D341Med (cell line): ENCODE data around the gene SEC24B.

Experiments
- DNase-seq: peaks from one replicate; pipeline ENCODE4 v3.0.0; 2012; ENCODE audit warnings: low spot score

The SEC24B gene

GRCh38 chr4:109433205-109434006 lies at the start of gene SEC24B:
TSS of gene SEC24B (plus strand) at chr4:109433815. CDS start at chr4:109433870, 55 bp downstream.
- peak; percentile 91 for DNase-seq

GRCh38 chr4:109383823-109384222 lies 49.8 kb upstream of the SEC24B start:
- DNase-seq: no peak

- DNase-seq: no peak
Observed at GRCh38 chr4:109385260-109385659, 48.4 kb upstream of the SEC24B start.

GRCh38 chr4:109389369-109390114 lies 44.1 kb upstream of the SEC24B start:
- no peak for DNase-seq

GRCh38 chr4:109390115-109390768 lies 43.4 kb upstream of the SEC24B start:
- DNase-seq: no peak

GRCh38 chr4:109395694-109396093 lies 37.9 kb upstream of the SEC24B start:
- DNase-seq: no peak

GRCh38 chr4:109398928-109399327 lies 34.7 kb upstream of the SEC24B start:
- no peak for DNase-seq

- DNase-seq: peak; percentile 47
Observed at GRCh38 chr4:109406337-109406931, 27.2 kb upstream of the SEC24B start.

GRCh38 chr4:109407027-109407737 lies 26.4 kb upstream of the SEC24B start:
- DNase-seq: no peak

- DNase-seq: no peak
Observed at GRCh38 chr4:109408711-109409110, 24.9 kb upstream of the SEC24B start.

- no peak for DNase-seq
Observed at GRCh38 chr4:109410226-109410625, 23.4 kb upstream of the SEC24B start.

- DNase-seq: no peak
Observed at GRCh38 chr4:109410776-109411175, 22.8 kb upstream of the SEC24B start.

- DNase-seq: no peak
Observed at GRCh38 chr4:109411964-109412363, 21.7 kb upstream of the SEC24B start.

- no peak for DNase-seq
Observed at GRCh38 chr4:109412776-109413175, 20.8 kb upstream of the SEC24B start.

GRCh38 chr4:109414938-109415337 lies 18.7 kb upstream of the SEC24B start:
- no peak for DNase-seq

GRCh38 chr4:109418588-109418987 lies 15.0 kb upstream of the SEC24B start:
- DNase-seq: no peak

- no peak for DNase-seq
Observed at GRCh38 chr4:109419679-109420078, 13.9 kb upstream of the SEC24B start.

GRCh38 chr4:109424093-109424841 lies 9.3 kb upstream of the SEC24B start:
- DNase-seq: no peak

GRCh38 chr4:109425405-109425804 lies 8.2 kb upstream of the SEC24B start:
- DNase-seq: no peak

GRCh38 chr4:109429545-109429944 lies 4.1 kb upstream of the SEC24B start:
- DNase-seq: no peak

GRCh38 chr4:109432203-109432602 lies 1.4 kb upstream of the SEC24B start:
- DNase-seq: no peak
